Measurements from ENCODE around the gene PEX19.
"Not testable (repeated sequence)": the region's sequence is repeated elsewhere in the genome, so short reads cannot be mapped to it uniquely, and the experiment has no call there.

GRCh38 chr1:160287769-160288168, 2.8 kb upstream of the PEX19 start:
- not testable (repeated sequence) for TF ChIP-seq POLR2A, CTCF (IDR thresholded peaks at IDR 0.05)

All from right lobe of liver (tissue), 4 donors.